Activated CD4-positive, alpha-beta memory T cell treated with anti-CD3 and anti-CD28 coated beads, Interleukin-2, amount 10 ng/mL, durations not matched to agents 7 days and 5 days (primary cell): ENCODE results near the gene KMT5C. TPM values are rescaled to one million over a fixed set of nuclear protein-coding genes. Genes with fewer than 3 reads are reported as not detected.

ENCODE experiments used
- CTCF ChIA-PET: fragments of 350-600 bp; sonication (Branson Sonifier 250); formaldehyde crosslinking; loops from one replicate; lab custom pipeline; 2021; ENCODE audit warnings: antibody characterized with exemption, inconsistent platforms; lab: Charles Lee
- POLR2A ChIA-PET: fragments of 350-600 bp; sonication (Branson Sonifier 250); formaldehyde crosslinking; loops from one replicate; lab custom pipeline; 2021; ENCODE audit warnings: antibody characterized with exemption; lab: Charles Lee
- DNase-seq: peaks from one replicate; pipeline ENCODE4 v3.0.0-alpha.2; 2020
- H3K27ac Mint-ChIP-seq: one replicate; pipeline ENCODE4 v1.8.0; 2021; ENCODE audit warnings: mild to moderate bottlenecking, mixed read lengths
- H3K27me3 Mint-ChIP-seq: one replicate; pipeline ENCODE4 v1.8.0; 2021; ENCODE audit warnings: mixed read lengths
- H3K36me3 Mint-ChIP-seq: one replicate; pipeline ENCODE4 v1.8.0; 2021; ENCODE audit warnings: low read depth, mixed read lengths
- H3K4me1 Mint-ChIP-seq: one replicate; pipeline ENCODE4 v1.8.0; 2021; ENCODE audit warnings: mixed read lengths
- H3K4me3 Mint-ChIP-seq: one replicate; pipeline ENCODE4 v1.8.0; 2021; ENCODE audit warnings: mild to moderate bottlenecking, mixed read lengths
- H3K9me3 Mint-ChIP-seq: one replicate; pipeline ENCODE4 v1.8.0; 2021; ENCODE audit warnings: mixed read lengths
- total RNA-seq, 2 experiments: library from RNA; stranded (reverse); gene quantifications; one replicate each; pipeline ENCODE4 v1.2.3, GENCODE V29; 2021

The KMT5C gene
- 10 to 100 TPM; 27.2 to 28.9 TPM for total RNA-seq

DNA sequence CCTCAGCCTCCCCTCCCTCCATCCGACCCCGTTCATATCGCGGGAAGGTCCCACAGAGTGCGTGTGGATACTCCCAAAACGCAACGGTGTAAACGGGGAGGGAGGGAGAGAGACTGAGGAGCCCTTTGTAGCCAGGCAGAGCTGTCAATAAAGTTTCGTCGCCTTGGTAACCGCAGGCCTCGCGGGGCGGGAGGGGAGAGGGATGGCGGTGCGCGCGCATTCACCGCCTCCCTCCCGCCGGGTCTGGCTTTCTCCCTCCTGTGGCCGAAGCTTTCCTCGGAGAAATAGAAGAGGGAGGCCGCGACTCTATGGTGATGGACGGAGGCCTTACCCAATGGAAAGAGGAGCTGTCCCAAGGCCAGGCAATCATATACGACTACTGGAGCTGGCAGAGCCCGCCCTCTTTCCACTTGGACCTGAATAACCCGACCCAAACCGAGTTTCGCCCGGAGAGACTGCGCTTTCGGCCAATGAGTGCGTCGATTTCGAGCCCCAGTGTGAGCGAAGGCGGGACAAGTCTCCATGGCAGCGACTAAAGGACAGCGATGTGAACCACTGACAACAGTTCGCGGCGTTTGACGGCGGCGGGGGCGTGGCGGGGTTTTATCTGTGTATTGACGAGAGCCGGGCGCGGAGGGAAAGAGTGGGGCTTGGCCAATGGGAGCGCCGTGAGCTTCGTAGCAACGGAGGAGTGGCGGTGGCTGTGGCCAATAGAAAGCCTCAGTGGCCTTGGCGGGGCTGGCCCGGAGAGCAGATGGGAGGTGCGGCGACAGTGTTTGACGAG, at the start of gene KMT5C:
Gene KMT5C (plus strand): TSS at position 772 of the 784 bp plus-strand sequence. CDS start 2,061 bp downstream, outside the sequence.
- ChIA-PET CTCF (interaction anchor here (0.5 to 3.7 kb wide), 20 partner anchors 14 to 1129 kb away, joined by 3 to 38 read pairs (median 4); partner anchors contain the start of genes FIZ1, ISOC2, PPP1R12C and PPP6R1), POLR2A (interaction anchor here (0.5 to 2.3 kb wide), 27 partner anchors 10 to 316 kb away, joined by 3 to 38 read pairs (median 5); partner anchors contain the start of genes FIZ1, HSPBP1, NAT14 and PPP6R1)
- H3K9me3 Mint-ChIP-seq: no peaks in the 10 kb centered on the region
- peak within 1 kb of the TSS; percentile 90 for H3K4me3 Mint-ChIP-seq
- peak within 1 kb of the TSS; percentile 91 for H3K27ac Mint-ChIP-seq
- peaks cover 6% of the 10 kb centered on the region for H3K36me3 Mint-ChIP-seq
- H3K27me3 Mint-ChIP-seq: peaks cover 12% of the 10 kb centered on the region
- H3K4me1 Mint-ChIP-seq: peaks cover 19% of the 10 kb centered on the region
- DNase-seq: peak; percentile 100

DNA sequence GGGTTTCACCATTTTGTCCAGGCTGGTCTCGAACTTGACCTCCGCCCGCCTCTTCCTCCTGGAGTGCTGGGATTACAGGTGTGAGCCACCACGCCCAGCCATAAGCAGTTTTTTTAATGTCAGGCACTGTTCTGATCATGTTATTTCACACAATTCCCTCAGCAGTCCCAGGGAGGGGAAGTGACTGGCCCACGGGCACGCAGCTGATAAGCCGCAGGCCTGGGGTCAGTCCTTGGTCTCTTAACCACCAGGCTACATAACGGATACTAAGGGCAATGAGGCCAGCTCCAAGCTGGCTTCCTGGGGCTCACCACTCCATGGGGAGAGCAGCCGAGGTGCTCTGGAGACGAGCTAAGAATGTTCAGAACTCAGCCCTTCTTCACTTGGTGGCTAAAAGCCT, 42.4 kb upstream of the KMT5C start:
- DNase-seq: no peak
- H3K4me3 Mint-ChIP-seq: no peak overlapping the region
- POLR2A ChIA-PET: no interaction called here
- peaks cover 10% of the 10 kb centered on the region for H3K4me1 Mint-ChIP-seq
- peaks cover 2% of the 10 kb centered on the region for H3K27me3 Mint-ChIP-seq
- CTCF ChIA-PET: interaction anchor here (0.5 kb wide), 1 partner anchor 334 kb away, joined by 8 read pairs; no protein-coding TSS in a partner anchor
- H3K9me3 Mint-ChIP-seq: no peaks in the 10 kb centered on the region
- H3K36me3 Mint-ChIP-seq: no peaks in the 10 kb centered on the region
- no peak overlapping the region for H3K27ac Mint-ChIP-seq

DNA sequence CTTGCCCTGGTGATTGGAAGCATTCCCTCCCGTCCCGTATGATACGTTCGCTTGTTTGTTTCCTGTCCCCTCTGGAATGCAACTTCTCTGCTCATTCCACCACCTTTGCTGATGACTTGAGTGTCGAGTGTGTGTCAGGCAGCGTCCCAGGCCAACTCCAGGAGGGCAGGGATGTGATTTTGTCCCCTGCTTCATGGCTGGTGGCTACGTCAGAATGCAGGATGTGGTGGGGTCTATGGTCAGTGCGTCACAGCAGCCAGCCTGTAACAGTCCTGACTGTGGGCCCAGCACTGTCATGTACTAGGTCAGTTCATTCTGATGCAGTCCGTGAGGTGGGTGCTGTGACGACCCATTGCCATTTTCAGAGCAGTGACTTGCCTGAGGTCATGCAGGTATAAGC, 39.7 kb upstream of the KMT5C start:
- H3K36me3 Mint-ChIP-seq: no peaks in the 10 kb centered on the region
- H3K9me3 Mint-ChIP-seq: no peaks in the 10 kb centered on the region
- H3K27ac Mint-ChIP-seq: no peak overlapping the region
- DNase-seq: no peak
- POLR2A ChIA-PET: no interaction called here
- no peak overlapping the region for H3K4me3 Mint-ChIP-seq
- CTCF ChIA-PET: interaction anchor here (3.8 kb wide), 1 partner anchor 8 kb away, joined by 41 read pairs; no protein-coding TSS in a partner anchor
- peaks cover 2% of the 10 kb centered on the region for H3K27me3 Mint-ChIP-seq
- H3K4me1 Mint-ChIP-seq: peaks cover 10% of the 10 kb centered on the region

DNA sequence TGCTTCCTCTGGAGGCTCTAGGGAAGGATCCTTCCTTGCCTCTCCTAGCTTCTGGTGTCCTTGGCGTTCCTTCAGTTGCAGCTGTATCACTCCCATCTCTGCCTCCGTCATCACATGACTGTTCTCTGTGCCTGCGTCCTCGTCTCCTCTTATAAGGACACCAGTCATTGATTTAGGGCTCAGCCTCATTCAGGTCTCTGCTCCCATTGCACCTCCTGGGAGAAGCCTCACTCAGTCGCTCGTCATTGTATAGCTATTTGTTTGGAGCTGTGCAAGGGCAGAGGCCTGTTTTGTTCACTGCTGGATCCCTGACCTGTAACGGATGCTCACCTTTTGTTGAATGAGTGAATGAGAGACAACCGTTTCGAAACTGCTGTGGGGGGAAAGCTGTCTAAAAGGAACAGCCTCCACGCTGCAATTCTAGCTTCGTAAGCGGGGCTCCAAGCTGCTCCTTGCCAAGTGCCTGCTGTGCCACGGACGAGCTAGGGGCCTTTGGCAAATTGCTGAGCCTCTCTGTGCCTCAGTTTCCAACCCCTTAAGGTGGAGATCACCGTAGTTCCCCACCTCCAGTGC, 38.7 kb upstream of the KMT5C start:
- Mint-ChIP-seq H3K4me3 (peak overlapping the region; percentile 76), H3K27ac (no peak overlapping the region), H3K36me3 (no peaks in the 10 kb centered on the region), H3K4me1 (peaks cover 14% of the 10 kb centered on the region), H3K9me3 (no peaks in the 10 kb centered on the region), H3K27me3 (peaks cover 2% of the 10 kb centered on the region)
- ChIA-PET POLR2A (interaction anchor here (0.6 to 3.1 kb wide), 7 partner anchors 30 to 106 kb away, joined by 3 to 23 read pairs (median 6); partner anchors contain the start of genes KMT5C, TMEM238 and UBE2S), CTCF (interaction anchor here (0.6 to 3.8 kb wide), 33 partner anchors 9 to 332 kb away, joined by 3 to 41 read pairs (median 5); partner anchors contain the start of genes HSPBP1, KMT5C, PPP6R1 and TMEM150B)
- DNase-seq: no peak

DNA sequence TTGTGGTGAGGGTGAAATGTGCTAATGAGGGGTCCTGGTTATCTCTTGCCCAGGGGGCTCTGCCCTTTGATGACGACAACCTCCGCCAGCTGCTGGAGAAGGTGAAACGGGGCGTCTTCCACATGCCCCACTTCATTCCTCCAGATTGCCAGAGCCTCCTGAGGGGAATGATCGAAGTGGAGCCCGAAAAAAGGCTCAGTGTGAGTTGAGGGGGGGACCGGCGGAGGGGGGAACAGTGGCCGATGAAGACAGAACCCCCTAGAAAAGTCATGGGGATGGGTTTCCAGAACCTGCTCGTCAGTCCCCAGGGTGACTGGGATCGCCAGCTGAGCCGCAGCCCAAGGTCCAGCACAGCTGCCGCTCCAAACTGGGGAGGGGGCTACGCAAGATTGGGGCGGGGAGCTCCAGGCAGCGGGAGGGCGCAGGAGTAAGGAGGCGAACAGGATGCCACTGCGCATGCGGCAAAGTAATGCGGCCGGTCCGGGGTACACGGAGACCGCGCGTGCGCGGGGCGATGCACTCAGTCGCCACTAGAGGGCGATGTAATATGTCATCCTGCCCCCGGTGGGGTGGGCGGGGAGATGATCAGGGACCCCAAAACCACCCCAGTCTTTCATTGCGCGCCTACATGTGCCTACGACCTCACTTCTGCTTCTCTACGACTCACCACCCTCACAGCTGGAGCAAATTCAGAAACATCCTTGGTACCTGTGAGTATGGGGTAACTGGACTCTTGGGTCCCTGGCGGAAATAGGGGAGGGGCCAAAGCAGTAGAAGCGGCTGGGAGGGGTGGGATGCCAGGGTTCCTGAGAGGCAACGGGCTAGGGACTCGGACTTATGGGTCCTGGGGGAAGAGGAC, 38.0 kb upstream of the KMT5C start:
- peak overlapping the region; percentile 73 for H3K27ac Mint-ChIP-seq
- CTCF ChIA-PET: interaction anchor here (0.6 to 3.8 kb wide), 35 partner anchors 9 to 331 kb away, joined by 3 to 41 read pairs (median 5); partner anchors contain the start of genes HSPBP1, KMT5C, PPP6R1 and TMEM150B
- H3K4me1 Mint-ChIP-seq: peaks cover 14% of the 10 kb centered on the region
- no peaks in the 10 kb centered on the region for H3K9me3 Mint-ChIP-seq
- peaks cover 2% of the 10 kb centered on the region for H3K27me3 Mint-ChIP-seq
- DNase-seq: peak; percentile 94
- H3K36me3 Mint-ChIP-seq: no peaks in the 10 kb centered on the region
- H3K4me3 Mint-ChIP-seq: peak overlapping the region; percentile 76
- POLR2A ChIA-PET: interaction anchor here (0.6 to 3.1 kb wide), 8 partner anchors 31 to 106 kb away, joined by 3 to 23 read pairs (median 5); partner anchors contain the start of genes KMT5C, TMEM238 and UBE2S

DNA sequence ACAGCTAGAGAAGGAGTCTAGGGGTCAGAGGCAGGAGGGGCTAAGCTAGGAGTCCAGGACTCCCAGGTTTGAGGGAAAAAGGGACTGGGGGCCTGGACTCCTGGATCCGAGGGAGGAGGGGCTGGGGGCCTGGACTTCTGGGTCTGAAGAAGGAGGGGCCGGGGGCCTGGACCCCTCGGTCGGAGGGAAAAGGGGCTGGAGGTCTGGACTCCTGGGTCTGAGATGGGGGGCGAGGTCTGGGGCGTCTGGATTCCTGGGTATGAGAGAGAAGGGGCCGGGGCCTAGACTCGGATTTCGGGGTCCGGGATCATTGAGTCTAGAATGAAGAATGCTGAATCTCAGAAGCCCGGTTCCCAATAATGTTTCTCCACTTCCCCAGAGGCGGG, 37.4 kb upstream of the KMT5C start:
- Mint-ChIP-seq H3K27me3 (peaks cover 2% of the 10 kb centered on the region), H3K27ac (peak overlapping the region; percentile 73), H3K36me3 (no peaks in the 10 kb centered on the region), H3K4me1 (peaks cover 14% of the 10 kb centered on the region), H3K9me3 (no peaks in the 10 kb centered on the region), H3K4me3 (peak overlapping the region; percentile 76)
- ChIA-PET CTCF (interaction anchor here (0.6 to 3.8 kb wide), 19 partner anchors 10 to 165 kb away, joined by 3 to 41 read pairs (median 8); partner anchors contain the start of genes HSPBP1, KMT5C, TMEM150B and TMEM238), POLR2A (interaction anchor here (1.2 to 3.1 kb wide), 5 partner anchors 36 to 105 kb away, joined by 3 to 23 read pairs (median 10); partner anchors contain the start of genes KMT5C, TMEM238 and UBE2S)
- DNase-seq: no peak

DNA sequence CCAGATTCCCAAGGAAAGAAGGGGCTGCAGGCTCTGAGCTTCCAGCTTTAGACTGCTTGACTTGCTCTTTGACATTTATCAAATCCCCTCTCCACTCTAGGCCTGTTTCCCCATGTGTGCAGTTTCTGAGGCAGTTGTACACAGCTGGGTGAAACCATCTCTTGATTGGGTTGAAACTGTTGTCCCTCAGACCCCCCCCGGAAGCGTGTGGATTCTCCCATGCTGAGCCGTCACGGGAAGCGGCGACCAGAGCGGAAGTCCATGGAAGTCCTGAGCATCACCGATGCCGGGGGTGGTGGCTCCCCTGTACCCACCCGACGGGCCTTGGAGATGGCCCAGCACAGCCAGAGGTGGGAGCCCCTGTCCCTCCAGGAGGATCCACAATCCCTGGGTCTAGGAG, 36.2 kb upstream of the KMT5C start:
- Mint-ChIP-seq H3K27ac (no peak overlapping the region), H3K36me3 (no peaks in the 10 kb centered on the region), H3K27me3 (peaks cover 2% of the 10 kb centered on the region), H3K9me3 (no peaks in the 10 kb centered on the region), H3K4me3 (no peak overlapping the region), H3K4me1 (peaks cover 14% of the 10 kb centered on the region)
- CTCF ChIA-PET: interaction anchor here (0.6 to 3.8 kb wide), 6 partner anchors 11 to 170 kb away, joined by 3 to 41 read pairs (median 28); partner anchors contain the start of genes KMT5C, TMEM150B and TMEM238
- no peak for DNase-seq
- POLR2A ChIA-PET: interaction anchor here (3.1 kb wide), 1 partner anchor 35 kb away, joined by 22 read pairs; the partner anchor contains the start of gene KMT5C

DNA sequence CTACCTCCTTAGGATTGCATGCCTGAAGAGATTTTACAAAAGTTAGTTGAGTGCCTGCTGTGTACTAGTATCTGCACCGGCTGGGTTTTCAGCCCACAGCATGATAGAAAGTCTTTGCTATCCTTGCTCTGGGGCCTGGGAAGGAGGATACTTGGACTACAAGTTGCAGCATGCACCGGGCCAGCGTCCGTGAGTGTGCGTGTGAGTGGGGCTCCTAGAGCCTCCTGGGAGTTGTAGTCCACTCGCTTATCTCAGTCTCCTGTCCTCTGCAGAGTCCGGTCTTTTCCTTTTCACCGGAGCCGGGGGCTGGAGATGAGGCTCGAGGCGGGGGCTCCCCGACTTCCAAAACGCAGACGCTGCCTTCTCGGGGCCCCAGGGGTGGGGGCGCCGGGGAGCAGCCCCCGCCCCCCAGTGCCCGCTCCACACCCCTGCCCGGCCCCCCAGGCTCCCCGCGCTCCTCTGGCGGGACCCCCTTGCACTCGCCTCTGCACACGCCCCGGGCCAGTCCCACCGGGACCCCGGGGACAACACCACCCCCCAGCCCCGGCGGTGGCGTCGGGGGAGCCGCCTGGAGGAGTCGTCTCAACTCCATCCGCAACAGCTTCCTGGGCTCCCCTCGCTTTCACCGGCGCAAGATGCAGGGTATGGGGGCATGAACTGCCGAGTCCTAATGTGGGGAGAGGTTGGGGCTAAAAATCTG, 35.2 kb upstream of the KMT5C start:
- Mint-ChIP-seq H3K4me1 (peaks cover 14% of the 10 kb centered on the region), H3K4me3 (no peak overlapping the region), H3K9me3 (no peaks in the 10 kb centered on the region), H3K36me3 (no peaks in the 10 kb centered on the region), H3K27ac (no peak overlapping the region), H3K27me3 (peaks cover 2% of the 10 kb centered on the region)
- CTCF ChIA-PET: no interaction called here
- DNase-seq: peak; percentile 52
- POLR2A ChIA-PET: interaction anchor here (1.9 kb wide), 1 partner anchor 45 kb away, joined by 4 read pairs; the partner anchor contains the start of gene PPP6R1

DNA sequence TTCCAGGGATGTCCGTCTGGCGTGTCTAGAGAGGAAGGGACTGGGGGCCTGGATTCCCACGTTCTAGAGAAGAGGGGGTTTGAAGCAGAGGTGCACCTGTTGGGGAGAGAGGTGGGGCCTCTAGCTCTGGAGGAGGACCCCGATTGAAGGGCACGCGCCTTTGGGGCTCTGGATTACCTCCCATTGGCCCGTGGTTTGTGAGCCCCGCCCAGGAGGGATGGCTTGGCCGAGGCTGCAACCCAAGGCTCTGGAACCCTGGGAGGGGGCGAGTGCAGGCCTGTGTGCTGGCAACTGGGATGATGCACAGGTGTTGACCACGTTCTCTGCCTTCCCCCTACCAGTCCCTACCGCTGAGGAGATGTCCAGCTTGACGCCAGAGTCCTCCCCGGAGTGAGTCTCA, 34.7 kb upstream of the KMT5C start:
- ChIA-PET CTCF (no interaction called here), POLR2A (interaction anchor here (1.9 kb wide), 1 partner anchor 46 kb away, joined by 4 read pairs; the partner anchor contains the start of gene PPP6R1)
- no peak overlapping the region for H3K4me3 Mint-ChIP-seq
- H3K9me3 Mint-ChIP-seq: no peaks in the 10 kb centered on the region
- peaks cover 14% of the 10 kb centered on the region for H3K4me1 Mint-ChIP-seq
- no peak for DNase-seq
- no peaks in the 10 kb centered on the region for H3K36me3 Mint-ChIP-seq
- no peaks in the 10 kb centered on the region for H3K27me3 Mint-ChIP-seq
- no peak overlapping the region for H3K27ac Mint-ChIP-seq

DNA sequence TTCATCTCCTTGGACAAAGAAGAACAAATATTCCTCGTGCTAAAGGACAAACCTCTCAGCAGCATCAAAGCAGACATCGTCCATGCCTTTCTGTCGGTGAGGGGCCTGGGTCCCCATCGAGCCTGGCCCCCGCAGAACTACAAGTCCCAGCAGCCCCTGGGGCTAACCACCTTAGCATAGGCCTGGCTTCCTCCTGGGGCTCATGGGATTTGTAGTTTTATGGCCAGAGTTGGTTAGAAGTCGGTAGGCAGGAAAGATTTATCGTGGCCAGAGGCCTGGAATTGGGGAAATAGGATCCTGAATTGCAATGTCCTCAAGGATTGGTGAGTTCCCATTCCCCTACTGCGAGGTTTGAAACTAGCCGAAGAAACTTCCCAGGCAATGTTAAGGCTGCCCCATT, 34.2 kb upstream of the KMT5C start:
- POLR2A ChIA-PET: interaction anchor here (1.9 kb wide), 1 partner anchor 46 kb away, joined by 4 read pairs; the partner anchor contains the start of gene PPP6R1
- peaks cover 14% of the 10 kb centered on the region for H3K4me1 Mint-ChIP-seq
- CTCF ChIA-PET: interaction anchor here (1.0 kb wide), 1 partner anchor 164 kb away, joined by 5 read pairs; no protein-coding TSS in a partner anchor

DNA sequence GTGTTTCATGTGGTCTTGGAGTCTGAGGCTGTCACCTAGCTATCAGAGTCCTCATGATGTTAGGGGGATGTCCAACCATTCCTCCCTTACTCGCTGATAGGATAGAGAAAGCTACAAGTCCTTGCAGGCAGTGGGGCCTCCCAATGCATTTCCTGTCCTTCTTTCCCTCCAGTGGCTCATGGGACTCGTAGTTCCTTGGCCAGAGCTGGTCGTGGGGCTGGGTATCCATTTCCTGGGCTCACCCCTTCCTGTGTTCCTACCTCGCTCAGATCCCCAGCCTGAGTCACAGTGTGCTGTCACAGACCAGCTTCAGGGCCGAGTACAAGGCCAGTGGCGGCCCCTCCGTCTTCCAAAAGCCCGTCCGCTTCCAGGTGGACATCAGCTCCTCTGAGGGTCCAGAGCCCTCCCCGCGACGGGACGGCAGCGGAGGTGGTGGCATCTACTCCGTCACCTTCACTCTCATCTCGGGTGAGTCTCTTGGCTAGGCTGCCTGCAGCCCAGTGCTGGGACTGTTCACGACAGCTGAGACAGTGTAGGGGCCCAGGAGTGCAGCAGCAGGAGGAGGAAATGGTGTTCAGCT, 33.6 kb upstream of the KMT5C start:
- Mint-ChIP-seq H3K27ac (no peak overlapping the region), H3K4me3 (no peak overlapping the region), H3K9me3 (no peaks in the 10 kb centered on the region), H3K27me3 (no peaks in the 10 kb centered on the region), H3K4me1 (peaks cover 14% of the 10 kb centered on the region), H3K36me3 (no peaks in the 10 kb centered on the region)
- no peak for DNase-seq
- POLR2A ChIA-PET: interaction anchor here (1.9 kb wide), 1 partner anchor 47 kb away, joined by 4 read pairs; the partner anchor contains the start of gene PPP6R1
- CTCF ChIA-PET: interaction anchor here (1.0 to 1.1 kb wide), 3 partner anchors 48 to 198 kb away, joined by 3 to 5 read pairs (median 3); no protein-coding TSS in a partner anchor

More for the DNA sequence above, 34.2 kb upstream of the KMT5C start:
- Mint-ChIP-seq H3K9me3 (no peaks in the 10 kb centered on the region), H3K4me3 (no peak overlapping the region), H3K27me3 (no peaks in the 10 kb centered on the region), H3K36me3 (no peaks in the 10 kb centered on the region), H3K27ac (peak overlapping the region; percentile 44)
- DNase-seq: peak; percentile 58
